ENCODE measurements around the gene BICC1.

Gene BICC1

GRCh38 chr10:58556516-58557165, 44.0 kb downstream of the BICC1 start:
- H3K9me3 ChIP-seq (ENCODE audit: control insufficient read depth in 1 of 2, low read length in 2 of 2) = peaks cover 0 to 11% of the 10 kb centered on the region in 2 donors
- no peaks in the 10 kb centered on the region for H3K36me3 ChIP-seq (ENCODE audit: control insufficient read depth in 1 of 2, insufficient read depth in 2 of 2, low read length in 2 of 2)
- no peaks in the 10 kb centered on the region for H3K27me3 ChIP-seq (ENCODE audit: control insufficient read depth in 1 of 2, insufficient read depth in 2 of 2, low read length in 2 of 2)
- no peaks in the 10 kb centered on the region for H3K4me1 ChIP-seq (ENCODE audit: control insufficient read depth in 1 of 2, insufficient read depth in 2 of 2, low read length in 2 of 2)
- no peak overlapping the region for H3K27ac ChIP-seq (ENCODE audit: low read depth, low read length)
- H3K4me3 ChIP-seq (ENCODE audit: low read depth in 1 of 2, low read length in 2 of 2) = no peak overlapping the region
- no peak overlapping the region for H3K9ac ChIP-seq (ENCODE audit: low read depth in 1 of 2, low read length in 2 of 2)

- Histone ChIP-seq H3K27ac (ENCODE audit: low read depth, low read length) (no peak overlapping the region), H3K27me3 (ENCODE audit: control insufficient read depth in 1 of 2, insufficient read depth in 2 of 2, low read length in 2 of 2) (no peaks in the 10 kb centered on the region), H3K4me3 (ENCODE audit: low read depth in 1 of 2, low read length in 2 of 2) (no peak overlapping the region), H3K9me3 (ENCODE audit: control insufficient read depth in 1 of 2, low read length in 2 of 2) (peaks cover 0 to 14% of the 10 kb centered on the region in 2 donors), H3K9ac (ENCODE audit: low read depth in 1 of 2, low read length in 2 of 2) (no peak overlapping the region), H3K4me1 (ENCODE audit: control insufficient read depth in 1 of 2, insufficient read depth in 2 of 2, low read length in 2 of 2) (no peaks in the 10 kb centered on the region), H3K36me3 (ENCODE audit: control insufficient read depth in 1 of 2, insufficient read depth in 2 of 2, low read length in 2 of 2) (no peaks in the 10 kb centered on the region)
Observed at GRCh38 chr10:58557714-58558113, 45.0 kb downstream of the BICC1 start.

DNA sequence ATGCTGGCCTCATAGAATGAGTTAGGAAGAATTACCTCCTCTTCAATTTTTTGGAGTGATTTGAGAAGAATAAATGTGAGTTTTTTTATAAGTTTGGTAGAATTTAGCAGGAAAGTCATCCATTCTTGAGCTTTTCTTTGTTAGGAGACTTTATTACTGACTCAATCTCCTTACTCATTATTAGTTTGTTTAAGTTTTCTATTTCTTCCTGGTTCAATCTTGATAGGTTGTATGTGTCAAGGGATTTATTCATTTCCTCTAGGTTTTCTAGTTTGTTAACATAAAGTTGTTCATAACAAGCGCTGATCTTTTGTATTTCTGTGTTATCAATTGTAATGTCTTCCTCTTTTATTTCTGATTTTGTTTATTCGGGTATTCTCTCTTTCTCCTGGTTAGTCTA, 47.4 kb downstream of the BICC1 start:
- Histone ChIP-seq H3K27me3 (ENCODE audit: control insufficient read depth in 1 of 2, insufficient read depth in 2 of 2, low read length in 2 of 2) (no peaks in the 10 kb centered on the region), H3K9me3 (ENCODE audit: control insufficient read depth in 1 of 2, low read length in 2 of 2) (peaks cover 0 to 14% of the 10 kb centered on the region in 2 donors), H3K9ac (ENCODE audit: low read depth in 1 of 2, low read length in 2 of 2) (no peak overlapping the region), H3K27ac (ENCODE audit: low read depth, low read length) (no peak overlapping the region), H3K4me3 (ENCODE audit: low read depth in 1 of 2, low read length in 2 of 2) (no peak overlapping the region), H3K36me3 (ENCODE audit: control insufficient read depth in 1 of 2, insufficient read depth in 2 of 2, low read length in 2 of 2) (no peaks in the 10 kb centered on the region), H3K4me1 (ENCODE audit: control insufficient read depth in 1 of 2, insufficient read depth in 2 of 2, low read length in 2 of 2) (no peaks in the 10 kb centered on the region)

DNA sequence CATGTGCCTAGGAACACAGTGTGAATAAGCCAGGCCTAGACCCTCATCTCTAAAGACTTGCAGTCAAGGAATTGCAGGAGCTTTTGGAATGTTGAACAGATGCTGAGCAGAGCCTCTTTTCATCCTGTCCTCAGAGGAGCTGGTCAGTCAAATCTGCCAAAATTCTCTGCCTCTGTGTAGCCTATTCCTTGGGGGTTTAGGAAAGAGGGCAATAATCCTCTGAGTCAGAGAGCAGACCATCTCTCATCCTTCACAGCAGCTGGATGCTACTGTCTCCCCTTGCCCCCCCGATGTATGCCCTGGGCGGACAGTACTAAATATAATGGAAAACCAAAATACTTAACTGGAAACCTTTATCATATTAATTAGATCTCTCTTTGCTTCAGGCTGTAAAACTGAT, 52.6 kb downstream of the BICC1 start:
- H3K27me3 ChIP-seq (ENCODE audit: control insufficient read depth in 1 of 2, insufficient read depth in 2 of 2, low read length in 2 of 2) = no peaks in the 10 kb centered on the region
- no peaks in the 10 kb centered on the region for H3K36me3 ChIP-seq (ENCODE audit: control insufficient read depth in 1 of 2, insufficient read depth in 2 of 2, low read length in 2 of 2)
- no peak overlapping the region for H3K4me3 ChIP-seq (ENCODE audit: low read depth in 1 of 2, low read length in 2 of 2)
- H3K9me3 ChIP-seq (ENCODE audit: control insufficient read depth in 1 of 2, low read length in 2 of 2) = peaks cover 0 to 8% of the 10 kb centered on the region in 2 donors
- H3K4me1 ChIP-seq (ENCODE audit: control insufficient read depth in 1 of 2, insufficient read depth in 2 of 2, low read length in 2 of 2) = no peaks in the 10 kb centered on the region
- H3K27ac ChIP-seq (ENCODE audit: low read depth, low read length) = no peak overlapping the region
- H3K9ac ChIP-seq (ENCODE audit: low read depth in 1 of 2, low read length in 2 of 2) = no peak overlapping the region

- H3K4me1 ChIP-seq (ENCODE audit: control insufficient read depth in 1 of 2, insufficient read depth in 2 of 2, low read length in 2 of 2) = no peaks in the 10 kb centered on the region
- no peaks in the 10 kb centered on the region for H3K36me3 ChIP-seq (ENCODE audit: control insufficient read depth in 1 of 2, insufficient read depth in 2 of 2, low read length in 2 of 2)
- no peak overlapping the region for H3K27ac ChIP-seq (ENCODE audit: low read depth, low read length)
- no peaks in the 10 kb centered on the region for H3K27me3 ChIP-seq (ENCODE audit: control insufficient read depth in 1 of 2, insufficient read depth in 2 of 2, low read length in 2 of 2)
- H3K4me3 ChIP-seq (ENCODE audit: low read depth in 1 of 2, low read length in 2 of 2) = no peak overlapping the region
- H3K9ac ChIP-seq (ENCODE audit: low read depth in 1 of 2, low read length in 2 of 2) = no peak overlapping the region
- H3K9me3 ChIP-seq (ENCODE audit: control insufficient read depth in 1 of 2, low read length in 2 of 2) = no peaks in the 10 kb centered on the region
Observed at GRCh38 chr10:58567652-58568051, 55.0 kb downstream of the BICC1 start.

DNA sequence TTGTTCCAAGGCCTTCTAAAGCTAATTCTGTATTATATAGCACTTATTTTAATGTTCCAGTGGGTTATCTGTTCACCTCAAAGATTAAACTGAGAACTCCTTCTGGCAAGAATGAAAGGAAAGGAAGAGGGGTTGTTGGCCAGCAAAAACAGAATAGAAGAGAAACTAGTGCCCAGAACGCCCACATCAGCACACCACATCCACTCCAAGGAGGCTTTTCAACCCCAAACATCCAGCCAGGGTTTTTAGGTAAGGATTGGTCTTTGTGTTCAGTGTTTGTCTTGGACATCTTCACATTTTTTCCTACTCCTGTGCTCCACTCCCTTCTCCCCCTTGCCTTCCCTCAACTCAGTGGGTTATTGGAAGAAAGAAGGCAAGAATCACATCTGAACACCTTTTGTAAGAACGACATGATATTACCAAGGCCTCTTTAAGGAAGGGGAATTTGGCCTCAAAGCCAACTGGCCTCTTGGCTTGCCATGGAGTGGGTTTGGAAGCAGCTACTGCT, 55.8 kb downstream of the BICC1 start:
- Histone ChIP-seq H3K9ac (ENCODE audit: low read depth in 1 of 2, low read length in 2 of 2) (no peak overlapping the region), H3K36me3 (ENCODE audit: control insufficient read depth in 1 of 2, insufficient read depth in 2 of 2, low read length in 2 of 2) (no peaks in the 10 kb centered on the region), H3K9me3 (ENCODE audit: control insufficient read depth in 1 of 2, low read length in 2 of 2) (no peaks in the 10 kb centered on the region), H3K4me1 (ENCODE audit: control insufficient read depth in 1 of 2, insufficient read depth in 2 of 2, low read length in 2 of 2) (no peaks in the 10 kb centered on the region), H3K4me3 (ENCODE audit: low read depth in 1 of 2, low read length in 2 of 2) (no peak overlapping the region), H3K27ac (ENCODE audit: low read depth, low read length) (no peak overlapping the region), H3K27me3 (ENCODE audit: control insufficient read depth in 1 of 2, insufficient read depth in 2 of 2, low read length in 2 of 2) (no peaks in the 10 kb centered on the region)

- Histone ChIP-seq H3K27me3 (ENCODE audit: control insufficient read depth in 1 of 2, insufficient read depth in 2 of 2, low read length in 2 of 2) (no peaks in the 10 kb centered on the region), H3K27ac (ENCODE audit: low read depth, low read length) (no peak overlapping the region), H3K4me1 (ENCODE audit: control insufficient read depth in 1 of 2, insufficient read depth in 2 of 2, low read length in 2 of 2) (no peaks in the 10 kb centered on the region), H3K4me3 (ENCODE audit: low read depth in 1 of 2, low read length in 2 of 2) (no peak overlapping the region), H3K36me3 (ENCODE audit: control insufficient read depth in 1 of 2, insufficient read depth in 2 of 2, low read length in 2 of 2) (no peaks in the 10 kb centered on the region), H3K9ac (ENCODE audit: low read depth in 1 of 2, low read length in 2 of 2) (no peak overlapping the region), H3K9me3 (ENCODE audit: control insufficient read depth in 1 of 2, low read length in 2 of 2) (no peaks in the 10 kb centered on the region)
Observed at GRCh38 chr10:58570307-58570723, 57.6 kb downstream of the BICC1 start.

GRCh38 chr10:58570979-58571378, 58.3 kb downstream of the BICC1 start:
- Histone ChIP-seq H3K4me3 (ENCODE audit: low read depth in 1 of 2, low read length in 2 of 2) (no peak overlapping the region), H3K9ac (ENCODE audit: low read depth in 1 of 2, low read length in 2 of 2) (no peak overlapping the region), H3K4me1 (ENCODE audit: control insufficient read depth in 1 of 2, insufficient read depth in 2 of 2, low read length in 2 of 2) (no peaks in the 10 kb centered on the region), H3K27me3 (ENCODE audit: control insufficient read depth in 1 of 2, insufficient read depth in 2 of 2, low read length in 2 of 2) (no peaks in the 10 kb centered on the region), H3K36me3 (ENCODE audit: control insufficient read depth in 1 of 2, insufficient read depth in 2 of 2, low read length in 2 of 2) (no peaks in the 10 kb centered on the region), H3K9me3 (ENCODE audit: control insufficient read depth in 1 of 2, low read length in 2 of 2) (no peaks in the 10 kb centered on the region), H3K27ac (ENCODE audit: low read depth, low read length) (no peak overlapping the region)

GRCh38 chr10:58573144-58573543, 60.5 kb downstream of the BICC1 start:
- Histone ChIP-seq H3K4me3 (ENCODE audit: low read depth in 1 of 2, low read length in 2 of 2) (no peak overlapping the region), H3K27me3 (ENCODE audit: control insufficient read depth in 1 of 2, insufficient read depth in 2 of 2, low read length in 2 of 2) (no peaks in the 10 kb centered on the region), H3K9me3 (ENCODE audit: control insufficient read depth in 1 of 2, low read length in 2 of 2) (no peaks in the 10 kb centered on the region), H3K27ac (ENCODE audit: low read depth, low read length) (no peak overlapping the region), H3K4me1 (ENCODE audit: control insufficient read depth in 1 of 2, insufficient read depth in 2 of 2, low read length in 2 of 2) (peaks cover 0 to 4% of the 10 kb centered on the region in 2 donors), H3K9ac (ENCODE audit: low read depth in 1 of 2, low read length in 2 of 2) (no peak overlapping the region), H3K36me3 (ENCODE audit: control insufficient read depth in 1 of 2, insufficient read depth in 2 of 2, low read length in 2 of 2) (no peaks in the 10 kb centered on the region)

DNA sequence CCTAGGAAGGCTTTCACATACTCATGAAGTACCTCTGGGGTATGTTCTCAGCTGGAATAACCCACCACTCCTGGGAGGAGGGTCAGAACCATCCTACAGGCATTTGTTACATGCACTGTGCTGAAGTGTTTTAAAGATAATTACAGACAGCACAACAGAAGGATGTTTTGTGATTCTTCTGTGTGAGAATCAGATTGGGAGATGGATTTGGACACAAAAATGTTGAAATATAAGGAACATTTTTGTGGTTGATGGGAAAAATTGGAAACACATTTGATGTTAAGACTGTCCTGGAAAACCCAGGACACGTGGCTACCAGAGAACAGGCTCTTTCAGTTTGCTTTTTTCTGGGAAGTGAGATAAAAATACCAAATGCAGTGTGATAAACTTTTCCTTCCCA, 61.4 kb downstream of the BICC1 start:
- H3K9me3 ChIP-seq (ENCODE audit: control insufficient read depth in 1 of 2, low read length in 2 of 2) = no peaks in the 10 kb centered on the region
- H3K4me3 ChIP-seq (ENCODE audit: low read depth in 1 of 2, low read length in 2 of 2) = no peak overlapping the region
- no peaks in the 10 kb centered on the region for H3K36me3 ChIP-seq (ENCODE audit: control insufficient read depth in 1 of 2, insufficient read depth in 2 of 2, low read length in 2 of 2)
- H3K27ac ChIP-seq (ENCODE audit: low read depth, low read length) = no peak overlapping the region
- peaks cover 0 to 4% of the 10 kb centered on the region in 2 donors for H3K4me1 ChIP-seq (ENCODE audit: control insufficient read depth in 1 of 2, insufficient read depth in 2 of 2, low read length in 2 of 2)
- no peaks in the 10 kb centered on the region for H3K27me3 ChIP-seq (ENCODE audit: control insufficient read depth in 1 of 2, insufficient read depth in 2 of 2, low read length in 2 of 2)
- no peak overlapping the region for H3K9ac ChIP-seq (ENCODE audit: low read depth in 1 of 2, low read length in 2 of 2)

Data from duodenal mucosa (tissue), 2 donors.